WTC11 (cell line): Measurements from ENCODE around the gene AGBL4. TPM values are rescaled to one million over a fixed set of nuclear protein-coding genes. Genes with fewer than 3 reads are reported as not detected.

ENCODE experiments used
- ATAC-seq: fragments of 200-7000 bp; cut with Tn5 transposase; 2 replicates; pipeline ENCODE4 v1.10.0; 2021; ENCODE audit warnings: mild to moderate bottlenecking, moderate library complexity
- CTCF ChIA-PET: fragments of 300-600 bp; sonication (Branson Sonifier 250); formaldehyde crosslinking; loops from one replicate; lab custom pipeline; 2021; ENCODE audit warnings: antibody characterized with exemption; lab: Charles Lee
- POLR2A ChIA-PET: fragments of 350-600 bp; sonication (Branson Sonifier 250); formaldehyde crosslinking; loops from one replicate; lab custom pipeline; 2021; ENCODE audit warnings: antibody characterized with exemption; lab: Charles Lee
- DNase-seq: peaks from one replicate; pipeline ENCODE4 v3.0.0; 2021; ENCODE audit warnings: low spot score
- H3K27ac Mint-ChIP-seq: 2 replicates; pipeline ENCODE4 v1.8.0; 2021; ENCODE audit warnings: mixed read lengths
- H3K27me3 Mint-ChIP-seq: 2 replicates; pipeline ENCODE4 v1.8.0; 2021; ENCODE audit warnings: low read depth, mild to moderate bottlenecking, moderate library complexity, mixed read lengths
- H3K36me3 Mint-ChIP-seq: 2 replicates; pipeline ENCODE4 v1.8.0; 2021; ENCODE audit warnings: mixed read lengths
- H3K4me1 Mint-ChIP-seq: 2 replicates; pipeline ENCODE4 v1.8.0; 2022; ENCODE audit warnings: mixed read lengths
- H3K4me3 Mint-ChIP-seq: 2 replicates; pipeline ENCODE4 v1.8.0; 2021; ENCODE audit warnings: mild to moderate bottlenecking, moderate library complexity, mixed read lengths
- H3K9me3 Mint-ChIP-seq: 2 replicates; pipeline ENCODE4 v1.8.0; 2021; ENCODE audit warnings: mixed read lengths
- ATF2 ChIP-seq: sonication (generic); formaldehyde crosslinking; IDR thresholded peaks from 2 replicates; pipeline ENCODE4 v1.8.1; 2022; ENCODE audit warnings: low read depth, missing genetic modification reagents, borderline replicate concordance
- ATF3 ChIP-seq: sonication (generic); formaldehyde crosslinking; conservative IDR thresholded peaks from 2 replicates; pipeline ENCODE4 v1.8.1; 2022; ENCODE audit warnings: mild to moderate bottlenecking, missing genetic modification reagents
- E2F1 ChIP-seq: sonication (generic); formaldehyde crosslinking; IDR thresholded peaks from 2 replicates; pipeline ENCODE4 v1.8.0; 2022; ENCODE audit warnings: mild to moderate bottlenecking, missing genetic modification reagents
- FOXJ3 ChIP-seq: sonication (generic); formaldehyde crosslinking; IDR thresholded peaks from 2 replicates; pipeline ENCODE4 v1.9.0; 2021; ENCODE audit warnings: missing genetic modification reagents, mild to moderate bottlenecking, borderline replicate concordance
- FOXP1 ChIP-seq: sonication (generic); formaldehyde crosslinking; IDR thresholded peaks from 2 replicates; pipeline ENCODE4 v1.8.0; 2022; ENCODE audit warnings: missing genetic modification reagents, mild to moderate bottlenecking, moderate library complexity, borderline replicate concordance
- HMGXB4 ChIP-seq: sonication (generic); formaldehyde crosslinking; IDR thresholded peaks from 2 replicates; pipeline ENCODE4 v1.8.1; 2023; ENCODE audit warnings: mild to moderate bottlenecking, moderate library complexity, missing genetic modification reagents
- JAZF1 ChIP-seq: fragments of 250-450 bp; sonication (Bioruptor Pico); IDR thresholded peaks from 2 replicates; pipeline ENCODE4 v1.9.0; 2021; ENCODE audit warnings: moderate library complexity, mild to moderate bottlenecking, inconsistent platforms
- MAX ChIP-seq: sonication (generic); formaldehyde crosslinking; IDR thresholded peaks from 2 replicates; pipeline ENCODE4 v1.8.0; 2022; ENCODE audit warnings: mild to moderate bottlenecking, missing genetic modification reagents
- SMAD4 ChIP-seq: sonication (generic); formaldehyde crosslinking; IDR thresholded peaks from 2 replicates; pipeline ENCODE4 v1.8.0; 2022; ENCODE audit warnings: mild to moderate bottlenecking, missing genetic modification reagents
- STAT6 ChIP-seq: sonication (generic); formaldehyde crosslinking; conservative IDR thresholded peaks from 2 replicates; pipeline ENCODE4 v1.8.1; 2023; ENCODE audit warnings: mild to moderate bottlenecking, low read depth, missing genetic modification reagents, moderate library complexity
- TCF7 ChIP-seq: sonication (generic); formaldehyde crosslinking; IDR thresholded peaks from 2 replicates; pipeline ENCODE4 v1.8.0; 2022; ENCODE audit warnings: mild to moderate bottlenecking, low read depth, missing genetic modification reagents, moderate library complexity
- USF1 ChIP-seq: sonication (generic); formaldehyde crosslinking; IDR thresholded peaks from 2 replicates; pipeline ENCODE4 v1.8.0; 2022; ENCODE audit warnings: mild to moderate bottlenecking, missing genetic modification reagents
- ZBTB21 ChIP-seq: sonication (generic); formaldehyde crosslinking; IDR thresholded peaks from 2 replicates; pipeline ENCODE4 v1.8.1; 2023; ENCODE audit warnings: mild to moderate bottlenecking, missing genetic modification reagents, borderline replicate concordance
- ZNF416 ChIP-seq: fragments of 250-450 bp; sonication (Bioruptor Pico); IDR thresholded peaks from 2 replicates; pipeline ENCODE4 v1.9.0; 2021; ENCODE audit warnings: mild to moderate bottlenecking, inconsistent platforms
- ZNF671 ChIP-seq: fragments of 250-450 bp; sonication (Bioruptor Pico); IDR thresholded peaks from 2 replicates; pipeline ENCODE4 v1.8.0; 2021; ENCODE audit warnings: mild to moderate bottlenecking
- ZSCAN18 ChIP-seq: fragments of 250-450 bp; sonication (Bioruptor Pico); IDR thresholded peaks from 2 replicates; pipeline ENCODE4 v2.1.2; 2022; ENCODE audit warnings: mild to moderate bottlenecking, moderate library complexity
- total RNA-seq: library from RNA; stranded (reverse); gene quantifications from 3 replicates; pipeline ENCODE4 v1.2.3, GENCODE V29; 2021

The AGBL4 gene
- total RNA-seq, 1 experiment from 2014 or later = 0.87 TPM

- DNase-seq (no peak), ATAC-seq (no peak)
- Mint-ChIP-seq H3K36me3 (peaks cover 66% of the 10 kb centered on the region), H3K27ac (no peak overlapping the region), H3K4me3 (no peak overlapping the region), H3K27me3 (peaks cover 2% of the 10 kb centered on the region), H3K4me1 (no peaks in the 10 kb centered on the region), H3K9me3 (peaks cover 76% of the 10 kb centered on the region)
- TF ChIP-seq ATF2 (CRISPR knock-in tag) (no peak), JAZF1 (CRISPR knock-in tag) (no peak), STAT6 (CRISPR knock-in tag) (no peak), ZBTB21 (CRISPR knock-in tag) (no peak), TCF7 (no peak), MAX (CRISPR knock-in tag) (no peak), ZSCAN18 (no peak), ZNF671 (CRISPR knock-in tag) (no peak), HMGXB4 (CRISPR knock-in tag) (no peak), ZNF416 (CRISPR knock-in tag) (no peak), E2F1 (CRISPR knock-in tag) (no peak), SMAD4 (no peak), USF1 (CRISPR knock-in tag) (no peak), FOXP1 (no peak), FOXJ3 (CRISPR knock-in tag) (no peak), ATF3 (no peak)
- CTCF ChIA-PET = no interaction called here
- POLR2A ChIA-PET = no interaction called here
Observed at GRCh38 chr1:49597436-49597835, 426.3 kb downstream of the AGBL4 start.
